Lung (tissue), 12 donors: ENCODE measurements around the gene P2RX7. TPM values are rescaled to one million over a fixed set of nuclear protein-coding genes. Genes with fewer than 3 reads are reported as not detected.

ENCODE experiments used
- ATAC-seq: fragments of 200-7000 bp; cut with Tn5 transposase; one replicate; pipeline ENCODE4 v1.9.1; 2020; ENCODE audit warnings: moderate number of reproducible peaks; ENCODE audit not compliant: insufficient read depth, low FRiP score
- DNase-seq, 3 donors: peaks; one replicate each; pipeline ENCODE4 v3.0.0-alpha.2; 2013 to 2017
- H3K27ac ChIP-seq, 2 donors: one replicate each; pipeline ENCODE4 v1.5.1; 2013; ENCODE audit warnings: mild to moderate bottlenecking in 2 of 2, moderate library complexity in 2 of 2, control low read depth in 1 of 2, inconsistent platforms in 1 of 2, low read depth in 1 of 2, low read length in 1 of 2
- H3K27me3 ChIP-seq, 3 donors: one replicate each; pipeline ENCODE4 v1.5.1; 2013; ENCODE audit warnings: low read length in 2 of 3; ENCODE audit not compliant: control insufficient read depth in 3 of 3, insufficient read depth in 3 of 3
- H3K36me3 ChIP-seq, 4 donors: one replicate each; pipeline ENCODE4 v1.5.1; 2013; ENCODE audit warnings: low read length in 4 of 4, mild to moderate bottlenecking in 1 of 4, moderate library complexity in 1 of 4; ENCODE audit not compliant: control insufficient read depth in 4 of 4, insufficient read depth in 4 of 4
- H3K4me1 ChIP-seq, 5 donors: one replicate each; pipeline ENCODE4 v1.5.1; 2013; ENCODE audit warnings: low read length in 5 of 5, mild to moderate bottlenecking in 2 of 5, moderate library complexity in 1 of 5; ENCODE audit not compliant: control insufficient read depth in 5 of 5, insufficient read depth in 5 of 5
- H3K4me3 ChIP-seq: one replicate; pipeline ENCODE4 v1.5.1; 2013; ENCODE audit warnings: mild to moderate bottlenecking, control low read depth, moderate library complexity
- H3K9ac ChIP-seq, 2 donors: one replicate each; pipeline ENCODE4 v1.5.1; 2013; ENCODE audit warnings: low read length in 2 of 2, control low read depth in 1 of 2; ENCODE audit not compliant: insufficient read depth in 1 of 2
- H3K9me3 ChIP-seq, 4 donors: one replicate each; pipeline ENCODE4 v1.5.1; 2013; ENCODE audit warnings: low read length in 3 of 4, mild to moderate bottlenecking in 1 of 4, moderate library complexity in 1 of 4; ENCODE audit not compliant: control insufficient read depth in 4 of 4, insufficient read depth in 3 of 4
- CTCF ChIP-seq: IDR thresholded peaks from 2 replicates; pipeline ENCODE4 v1.5.1; 2012; ENCODE audit warnings: mild to moderate bottlenecking; ENCODE audit errors: control extremely low read depth, extremely low read depth
- WGBS, 2 donors: extraction: QIAGEN DNeasy Blood & Tissue Kit; methylation state at CpG; one replicate each; pipeline ENCODE4 v1.1.7; 2013; 5-methylcytosine and 5-hydroxymethylcytosine counted together
- polyA plus RNA-seq, 2 donors: library from polyadenylated mRNA; stranded (reverse); fragments of 200-250 nt; gene quantifications; one replicate each; pipeline ENCODE4 v1.2.1, GENCODE V29; 2013
- total RNA-seq, 2 donors: library from RNA; depleted of rRNA in 1 of 2; stranded (reverse); fragments of >200 nt in 1 of 2; gene quantifications; one replicate each; pipeline ENCODE4 v1.2.1, GENCODE V29; 2014 to 2021
- donor health status: control.
- donor health status: control.
- donor health status: Bipolar disorder and iron deficiency.
- donor health status: healthy.
- donor health status: DM: yes; HTN: yes; CAD: no.

The P2RX7 gene
- total and polyA plus RNA-seq, 4 donors, result 5.3 to 17.1 (median 8.3) TPM

GRCh38 chr12:121090586-121091514 is 41.8 kb upstream of the P2RX7 start:
- Histone ChIP-seq H3K4me3 (no peak overlapping the region), H3K36me3 (no peaks in the 10 kb centered on the region), H3K9ac (no peak overlapping the region), H3K9me3 (no peaks in the 10 kb centered on the region), H3K27me3 (no peaks in the 10 kb centered on the region), H3K4me1 (peaks cover 0 to 9% (median 0%) of the 10 kb centered on the region in 5 donors), H3K27ac (no peak overlapping the region)
- TF ChIP-seq CTCF, result no peak
- ATAC-seq, result no peak
- 79 to 88% methylated on average over 11 of the region's 11 CpGs for WGBS, 2 donors
- DNase-seq, result no peak

DNA sequence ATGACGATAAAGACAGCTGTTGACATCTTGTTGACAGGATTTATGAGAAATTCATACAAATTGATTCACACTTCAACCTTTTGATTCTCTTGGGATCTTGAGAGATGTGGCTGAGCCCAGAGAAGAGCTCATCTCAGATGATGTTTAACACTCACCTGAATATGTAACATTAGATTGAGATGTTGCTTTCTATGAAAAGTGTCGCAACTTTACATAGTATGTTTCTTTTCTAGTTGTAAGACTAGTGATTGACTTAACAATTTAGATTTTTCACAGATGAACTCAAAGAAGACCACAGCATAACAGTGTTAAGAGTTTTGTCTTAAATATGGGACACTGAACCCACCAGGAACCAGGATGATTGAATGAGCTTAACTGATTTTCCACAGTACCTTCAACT is 40.6 kb upstream of the P2RX7 start:
- TF ChIP-seq CTCF, result no peak
- H3K4me3 ChIP-seq, result no peak overlapping the region
- no peaks in the 10 kb centered on the region for H3K36me3 ChIP-seq
- 94 to 95% methylated on average over 2 of the region's 2 CpGs for WGBS, 2 donors
- H3K27ac ChIP-seq, result no peak overlapping the region
- DNase-seq (no peak), ATAC-seq (no peak)
- no peak overlapping the region for H3K9ac ChIP-seq
- H3K27me3 ChIP-seq, result no peaks in the 10 kb centered on the region
- peaks cover 0 to 11% (median 0%) of the 10 kb centered on the region in 5 donors for H3K4me1 ChIP-seq
- no peaks in the 10 kb centered on the region for H3K9me3 ChIP-seq

DNA sequence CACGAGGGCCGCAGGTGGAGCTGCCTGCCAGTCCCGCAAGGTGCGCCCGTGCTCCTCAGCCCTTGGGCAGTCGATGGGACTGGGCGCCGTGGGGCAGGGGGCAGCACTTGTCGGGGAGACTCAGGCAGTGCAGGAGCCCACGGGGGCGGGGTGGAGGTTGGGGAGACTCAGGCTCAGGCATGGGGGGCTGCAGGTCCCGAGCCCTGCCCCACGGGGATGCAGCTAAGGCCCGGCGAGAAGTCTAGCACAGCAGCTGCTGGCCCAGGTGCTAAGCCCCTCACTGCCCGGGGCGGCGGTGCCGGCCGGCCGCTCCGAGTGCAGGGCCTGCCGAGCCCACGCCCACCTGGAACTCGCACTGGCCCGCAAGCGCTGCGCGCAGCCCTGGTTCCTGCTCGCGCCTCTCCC is 39.2 kb upstream of the P2RX7 start:
- no peak overlapping the region for H3K27ac ChIP-seq
- no peaks in the 10 kb centered on the region for H3K9me3 ChIP-seq
- no peaks in the 10 kb centered on the region for H3K27me3 ChIP-seq
- H3K36me3 ChIP-seq, result no peaks in the 10 kb centered on the region
- ATAC-seq (no peak), DNase-seq (no peak)
- H3K4me3 ChIP-seq, result no peak overlapping the region
- H3K9ac ChIP-seq, result no peak overlapping the region
- H3K4me1 ChIP-seq, result peaks cover 0 to 7% (median 0%) of the 10 kb centered on the region in 5 donors
- no peak for TF ChIP-seq CTCF
- 94 to 95% methylated on average over 23 to 31 of the region's 31 CpGs for WGBS, 2 donors
